Parathyroid adenoma (tissue), 2 donors: ENCODE data around the gene NKAIN2.

Experiments used
- H2AFZ ChIP-seq: fragments of 300-600 bp; sonication (generic); one replicate; pipeline ENCODE4 v1.7.0; 2017; ENCODE audit warnings: antibody characterized with exemption, mild to moderate bottlenecking
- H3K27ac ChIP-seq: fragments of 300-600 bp; sonication (generic); one replicate; pipeline ENCODE4 v1.7.0; 2017
- H3K27me3 ChIP-seq: fragments of 300-600 bp; sonication (generic); one replicate; pipeline ENCODE4 v1.7.0; 2017; ENCODE audit warnings: low read length; ENCODE audit not compliant: control insufficient read depth, insufficient read depth
- H3K36me3 ChIP-seq: fragments of 300-600 bp; sonication (generic); one replicate; pipeline ENCODE4 v1.7.0; 2017; ENCODE audit warnings: low read length; ENCODE audit not compliant: control insufficient read depth, insufficient read depth
- H3K4me1 ChIP-seq: fragments of 300-600 bp; sonication (generic); one replicate; pipeline ENCODE4 v1.7.0; 2017; ENCODE audit warnings: control low read depth
- H3K4me2 ChIP-seq: fragments of 300-600 bp; sonication (generic); one replicate; pipeline ENCODE4 v1.7.0; 2017; ENCODE audit warnings: low read length
- H3K4me3 ChIP-seq: fragments of 300-600 bp; sonication (generic); one replicate; pipeline ENCODE4 v1.7.0; 2017; ENCODE audit warnings: low read depth, low read length
- H3K79me2 ChIP-seq: fragments of 300-600 bp; sonication (generic); one replicate; pipeline ENCODE4 v1.7.0; 2017; ENCODE audit warnings: control low read depth
- H3K9ac ChIP-seq: fragments of 300-600 bp; sonication (generic); one replicate; pipeline ENCODE4 v1.7.0; 2017; ENCODE audit warnings: mild to moderate bottlenecking
- H3K9me3 ChIP-seq: fragments of 300-600 bp; sonication (generic); one replicate; pipeline ENCODE4 v1.7.0; 2017; ENCODE audit warnings: low read length; ENCODE audit not compliant: control insufficient read depth
- CTCF ChIP-seq: fragments of 300-600 bp; sonication (generic); IDR thresholded peaks from one replicate; pipeline ENCODE4 v1.7.0; 2017; ENCODE audit warnings: antibody characterized with exemption, mild to moderate bottlenecking
- donor health status: primary hyperparathyroidism.

Gene NKAIN2

GRCh38 chr6:124669713-124670480, 866.2 kb downstream of the NKAIN2 start:
- Histone ChIP-seq H3K9me3 (no peaks in the 10 kb centered on the region), H3K9ac (no peak overlapping the region), H3K79me2 (no peaks in the 10 kb centered on the region), H3K27ac (no peak overlapping the region), H3K4me1 (no peaks in the 10 kb centered on the region), H3K4me3 (no peak overlapping the region), H2AFZ (no peak overlapping the region), H3K27me3 (no peaks in the 10 kb centered on the region), H3K36me3 (no peaks in the 10 kb centered on the region), H3K4me2 (no peak overlapping the region)
- no peak for TF ChIP-seq CTCF

DNA sequence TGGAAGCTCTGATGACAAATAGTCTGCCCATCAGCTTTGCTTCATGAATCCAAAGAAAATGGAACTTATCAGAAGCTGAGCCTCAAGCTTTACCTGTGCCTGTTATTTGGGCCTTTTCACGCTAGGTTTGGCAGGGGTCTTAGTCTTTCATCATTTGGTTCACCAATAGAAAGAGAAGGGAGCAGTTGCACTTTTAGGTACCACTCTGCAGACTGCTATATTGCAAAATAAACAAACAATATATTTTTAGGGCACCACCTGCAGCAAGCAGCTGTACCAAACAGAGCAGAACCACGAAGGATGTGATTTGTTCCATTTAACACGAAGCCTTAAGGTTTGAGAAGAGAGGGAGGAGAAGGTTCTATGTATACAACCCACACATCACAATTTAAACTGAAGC, 867.1 kb downstream of the NKAIN2 start:
- no peaks in the 10 kb centered on the region for H3K79me2 ChIP-seq
- no peak overlapping the region for H2AFZ ChIP-seq
- no peaks in the 10 kb centered on the region for H3K9me3 ChIP-seq
- no peak overlapping the region for H3K9ac ChIP-seq
- H3K27ac ChIP-seq = no peak overlapping the region
- no peak overlapping the region for H3K4me2 ChIP-seq
- H3K4me3 ChIP-seq = no peak overlapping the region
- no peaks in the 10 kb centered on the region for H3K36me3 ChIP-seq
- no peaks in the 10 kb centered on the region for H3K27me3 ChIP-seq
- no peaks in the 10 kb centered on the region for H3K4me1 ChIP-seq
- TF ChIP-seq CTCF = no peak

DNA sequence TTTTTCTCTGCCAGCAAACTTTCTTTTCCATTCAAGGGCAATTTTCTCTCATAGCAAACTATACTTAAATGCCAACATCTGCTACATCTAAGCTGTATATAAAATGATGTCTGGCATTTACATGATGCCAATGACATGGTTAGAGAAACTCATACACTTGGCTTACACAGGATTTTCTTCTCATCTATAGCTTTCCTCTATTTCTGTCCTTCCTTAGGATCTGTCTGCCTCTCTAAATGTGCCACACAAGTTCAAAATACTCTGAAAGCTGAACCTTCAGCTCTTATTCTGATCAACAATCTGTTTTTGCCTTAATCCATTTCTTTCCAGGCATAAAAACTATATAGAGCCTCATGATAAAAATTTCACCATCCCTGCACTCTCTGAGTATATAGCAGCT, 867.7 kb downstream of the NKAIN2 start:
- Histone ChIP-seq H3K4me1 (no peaks in the 10 kb centered on the region), H3K79me2 (no peaks in the 10 kb centered on the region), H3K36me3 (no peaks in the 10 kb centered on the region), H3K9ac (no peak overlapping the region), H3K4me3 (no peak overlapping the region), H3K27me3 (no peaks in the 10 kb centered on the region), H3K9me3 (no peaks in the 10 kb centered on the region), H3K27ac (no peak overlapping the region), H3K4me2 (no peak overlapping the region), H2AFZ (no peak overlapping the region)
- TF ChIP-seq CTCF = no peak

DNA sequence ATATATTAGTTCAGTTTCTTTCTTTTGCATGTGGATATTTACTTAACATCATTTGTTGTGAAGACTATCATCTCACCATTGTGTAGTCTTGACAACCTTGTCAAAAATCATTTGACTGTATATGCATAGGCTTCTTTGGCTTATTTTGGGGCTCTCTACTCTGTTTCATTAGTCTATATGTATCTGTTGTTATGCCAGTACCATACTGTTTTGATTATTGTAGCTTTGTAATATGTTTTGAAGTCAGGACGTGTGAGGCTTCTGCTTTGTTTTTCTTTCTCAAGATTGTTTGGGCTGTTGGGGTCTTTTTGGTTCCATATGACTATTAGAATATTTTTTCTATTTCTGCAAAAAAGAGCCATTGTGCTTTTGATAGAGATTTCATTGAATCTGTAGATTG, 870.4 kb downstream of the NKAIN2 start:
- no peak overlapping the region for H3K27ac ChIP-seq
- no peaks in the 10 kb centered on the region for H3K9me3 ChIP-seq
- TF ChIP-seq CTCF = no peak
- H2AFZ ChIP-seq = no peak overlapping the region
- no peak overlapping the region for H3K4me3 ChIP-seq
- no peaks in the 10 kb centered on the region for H3K4me1 ChIP-seq
- H3K79me2 ChIP-seq = no peaks in the 10 kb centered on the region
- no peak overlapping the region for H3K4me2 ChIP-seq
- no peak overlapping the region for H3K9ac ChIP-seq
- H3K27me3 ChIP-seq = no peaks in the 10 kb centered on the region
- H3K36me3 ChIP-seq = no peaks in the 10 kb centered on the region

DNA sequence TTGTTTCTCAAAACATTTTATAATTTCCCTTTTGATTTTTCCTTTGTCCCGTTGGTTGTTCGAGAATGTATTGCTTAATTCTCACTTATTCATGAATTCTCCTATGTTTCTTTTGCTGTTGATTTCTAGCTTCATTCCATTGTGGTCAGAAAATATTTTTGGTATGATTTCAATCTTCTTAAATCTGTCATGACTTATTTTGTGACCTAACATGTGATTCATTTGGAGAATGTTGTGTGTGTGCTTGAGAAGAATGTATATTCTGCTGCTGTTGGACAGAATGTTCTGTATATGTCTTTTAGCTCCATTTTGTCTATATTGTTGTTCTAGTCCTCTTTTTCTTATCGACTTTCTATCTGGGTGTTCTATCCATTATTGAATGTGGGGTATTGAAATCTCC, 872.4 kb downstream of the NKAIN2 start:
- Histone ChIP-seq H3K4me2 (no peak overlapping the region), H3K4me1 (no peaks in the 10 kb centered on the region), H3K36me3 (no peaks in the 10 kb centered on the region), H3K9me3 (no peaks in the 10 kb centered on the region), H2AFZ (no peak overlapping the region), H3K79me2 (no peaks in the 10 kb centered on the region), H3K27me3 (no peaks in the 10 kb centered on the region), H3K9ac (no peak overlapping the region), H3K27ac (no peak overlapping the region), H3K4me3 (no peak overlapping the region)
- no peak for TF ChIP-seq CTCF
